Esophagus mucosa (tissue), 1 donor: ENCODE results near the gene LCE2C. TPM values are rescaled to one million over a fixed set of nuclear protein-coding genes. Genes with fewer than 3 reads are reported as not detected.
"Not testable (repeated sequence)": the region's sequence is repeated elsewhere in the genome, so short reads cannot be mapped to it uniquely, and the experiment has no call there.

Source experiments
- ATAC-seq: fragments of 200-7000 bp; cut with Tn5 transposase; one replicate; pipeline ENCODE4 v1.9.1; 2020
- total RNA-seq: library from RNA; stranded (reverse); gene quantifications from one replicate; pipeline ENCODE4 v1.2.4, GENCODE V29; 2023
- donor health status: DM: yes; HTN: yes; CAD: no.

LCE2C gene
- total RNA-seq, result not detected

GRCh38 chr1:152674983-152675382 lies at the start of gene LCE2C:
TSS of gene LCE2C (plus strand) at chr1:152675279. CDS start at chr1:152676016, 737 bp downstream.
- not testable (repeated sequence) for ATAC-seq

DNA sequence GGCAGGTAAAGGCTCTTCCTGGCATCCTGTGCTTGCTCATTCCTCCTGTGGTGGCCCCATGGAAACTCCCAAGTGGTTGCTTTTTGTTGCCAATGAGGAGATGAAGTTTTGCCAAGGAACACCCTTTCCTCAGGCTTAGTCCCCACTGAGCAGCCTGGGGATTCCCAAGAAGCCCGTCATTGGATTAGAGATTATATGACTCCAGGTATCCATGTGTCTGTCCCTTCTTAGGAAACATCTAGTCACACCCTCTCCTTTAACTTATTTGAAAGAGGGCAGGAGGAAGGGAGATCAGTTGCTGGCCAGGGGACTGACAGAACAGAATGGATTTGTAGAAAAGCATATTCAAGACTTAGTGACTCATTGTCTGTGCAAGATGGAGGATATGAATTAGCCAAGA lies 48.3 kb upstream of the LCE2C start:
- ATAC-seq, result peak; percentile 66

GRCh38 chr1:152630596-152630995 lies 44.5 kb upstream of the LCE2C start:
- ATAC-seq, result no peak

GRCh38 chr1:152640351-152640750 lies 34.7 kb upstream of the LCE2C start:
- ATAC-seq, result no peak

- no peak for ATAC-seq
Observed at GRCh38 chr1:152643945-152644344, 31.1 kb upstream of the LCE2C start.

- ATAC-seq, result no peak
Observed at GRCh38 chr1:152645146-152645545, 29.9 kb upstream of the LCE2C start.

GRCh38 chr1:152646656-152647055 lies 28.4 kb upstream of the LCE2C start:
- ATAC-seq, result no peak

DNA sequence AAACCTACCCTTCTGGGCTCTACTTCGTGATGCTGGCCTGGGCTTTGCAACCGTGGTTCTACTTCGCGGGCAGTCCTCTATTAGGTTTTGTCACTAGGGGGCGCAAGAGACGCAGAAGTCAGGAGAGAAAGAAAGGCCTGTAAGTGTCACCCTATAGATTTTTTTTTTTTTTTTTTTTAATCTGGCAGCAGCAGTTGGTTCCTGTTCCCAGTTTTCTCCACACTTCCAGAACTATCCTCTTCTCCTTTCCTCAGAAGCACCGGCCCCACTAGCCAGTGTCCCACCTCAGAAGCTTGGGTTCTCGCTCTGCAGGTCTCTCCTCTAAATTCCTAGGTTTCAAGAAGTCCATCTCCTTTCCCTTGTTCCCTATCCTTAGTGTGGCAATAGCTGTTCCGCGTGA lies 21.0 kb upstream of the LCE2C start:
- ATAC-seq, result peak; percentile 61

GRCh38 chr1:152656459-152656858 lies 18.6 kb upstream of the LCE2C start:
- ATAC-seq, result no peak

- ATAC-seq, result no peak
Observed at GRCh38 chr1:152657677-152658076, 17.4 kb upstream of the LCE2C start.

GRCh38 chr1:152658649-152659048 lies 16.4 kb upstream of the LCE2C start:
- ATAC-seq, result no peak

GRCh38 chr1:152663098-152663497 lies 12.0 kb upstream of the LCE2C start, which contains the start of gene LCE2D:
TSS of gene LCE2D (plus strand) at chr1:152663380. CDS start at chr1:152664106, 726 bp downstream.
- ATAC-seq, result no peak

DNA sequence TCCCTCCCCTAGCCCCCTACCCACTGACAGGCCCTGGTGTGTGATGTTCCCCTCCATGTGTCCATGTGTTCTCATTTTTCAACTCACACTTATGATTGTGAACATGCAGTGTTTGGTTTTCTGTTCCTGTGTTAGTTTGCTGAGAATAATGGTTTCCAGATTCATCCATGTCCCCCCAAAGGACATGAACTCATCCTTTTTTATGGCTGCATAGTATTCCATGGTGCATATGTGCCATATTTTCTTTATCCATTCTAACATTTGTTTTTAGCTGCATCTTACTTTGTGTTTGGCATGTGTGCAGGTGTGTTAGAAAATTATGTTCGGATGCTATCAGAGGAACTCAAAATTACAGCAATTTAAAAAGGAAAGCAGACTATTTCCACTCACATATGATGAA lies 8.9 kb upstream of the LCE2C start:
- not testable (repeated sequence) for ATAC-seq

DNA sequence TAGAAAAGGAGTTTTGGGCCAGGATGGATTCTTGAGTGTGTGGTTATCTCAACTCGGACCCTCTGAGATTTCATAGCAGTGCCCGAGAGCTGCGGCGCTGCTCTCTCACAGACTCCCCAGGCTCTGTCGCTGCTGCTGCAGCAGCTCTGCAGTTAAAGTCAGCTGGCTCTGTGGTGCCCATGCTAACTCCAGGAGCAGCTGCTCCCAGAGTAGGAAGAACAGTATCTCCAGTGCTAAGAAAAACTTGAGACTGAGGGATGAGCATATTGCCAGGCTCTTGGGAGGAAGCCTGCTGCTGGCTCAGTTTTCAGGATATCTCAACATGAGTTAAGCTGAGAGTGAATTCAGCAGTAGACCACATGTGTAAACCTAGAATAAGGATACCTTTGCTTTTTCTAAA lies 7.4 kb upstream of the LCE2C start:
- ATAC-seq, result no peak

GRCh38 chr1:152673016-152673415 lies 2.1 kb upstream of the LCE2C start:
- peak; percentile 66 for ATAC-seq

DNA sequence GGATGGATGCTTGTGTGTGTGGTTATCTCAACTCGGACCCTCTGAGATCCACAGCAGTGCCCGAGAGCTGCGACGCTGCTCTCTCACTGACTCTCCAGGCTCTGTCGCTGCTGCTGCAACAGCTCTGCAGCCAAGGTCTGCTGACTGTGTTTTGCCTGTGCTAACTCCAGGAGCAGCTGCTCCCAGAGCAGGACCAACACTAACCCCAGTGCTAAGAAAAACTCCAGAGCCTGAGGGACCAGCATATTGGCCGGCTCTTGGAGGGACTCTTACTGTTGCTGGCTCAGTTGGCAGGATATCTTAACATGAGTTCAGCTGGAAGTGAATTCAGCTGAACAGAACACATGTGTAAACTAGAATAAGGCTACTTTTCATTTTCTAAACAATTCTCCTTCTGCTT lies 4.4 kb downstream of the LCE2C start:
- no peak for ATAC-seq

DNA sequence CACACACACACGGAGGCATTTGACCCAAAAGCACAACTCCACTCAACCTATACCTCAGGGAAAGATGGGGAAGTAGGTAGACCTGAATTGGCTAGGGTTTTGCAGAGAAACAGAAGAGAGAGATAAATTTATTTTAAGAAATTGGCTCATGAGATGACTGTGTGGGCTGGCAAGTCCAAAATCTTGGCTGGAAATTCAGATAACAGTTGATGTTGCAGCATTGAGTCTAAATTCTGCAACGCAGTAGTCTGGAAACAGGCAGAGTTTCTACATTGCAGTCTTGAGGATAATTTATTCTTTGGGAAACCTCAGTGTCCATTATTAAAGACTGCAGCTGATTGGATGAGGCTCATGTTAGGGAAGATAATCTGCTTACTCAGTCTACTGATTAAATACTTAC lies 6.5 kb downstream of the LCE2C start:
- ATAC-seq, result no peak

- no peak for ATAC-seq
Observed at GRCh38 chr1:152683846-152684245, 8.8 kb downstream of the LCE2C start.

GRCh38 chr1:152685823-152686222 lies 10.7 kb downstream of the LCE2C start, which contains the start of gene LCE2B:
TSS of gene LCE2B (plus strand) at chr1:152686123. CDS start at chr1:152686844, 721 bp downstream.
- not testable (repeated sequence) for ATAC-seq

- no peak for ATAC-seq
Observed at GRCh38 chr1:152697701-152698600, 22.9 kb downstream of the LCE2C start, which contains the start of gene LCE2A. TSS of gene LCE2A (plus strand) at chr1:152698345. CDS start at chr1:152698902, 557 bp downstream.

DNA sequence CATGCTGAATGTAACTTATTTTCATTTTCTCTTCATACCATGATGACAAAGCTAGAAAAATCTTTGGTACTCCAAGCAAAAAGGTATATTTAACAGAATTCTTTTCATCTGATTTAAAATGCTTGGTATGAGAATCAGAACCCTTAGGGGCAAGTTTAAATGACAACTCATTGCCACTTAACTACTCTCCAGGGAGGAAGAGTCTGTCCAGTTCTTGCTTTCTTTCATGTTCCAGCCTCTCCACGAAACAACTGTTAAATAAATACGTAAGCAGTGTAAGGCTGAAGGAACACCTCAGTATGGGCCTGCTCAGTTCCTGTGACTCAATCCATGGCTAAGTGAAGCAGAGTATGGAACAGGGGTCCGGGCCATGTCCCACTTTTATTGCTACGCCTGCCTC lies 24.7 kb downstream of the LCE2C start:
- ATAC-seq, result no peak

- no peak for ATAC-seq
Observed at GRCh38 chr1:152707860-152708259, 32.8 kb downstream of the LCE2C start, which contains the start of gene LCE4A. TSS of gene LCE4A (plus strand) at chr1:152708160. CDS start at chr1:152709076, 916 bp downstream.

- ATAC-seq, result peak; percentile 77
Observed at GRCh38 chr1:152718238-152718637, 43.2 kb downstream of the LCE2C start.

- no peak for ATAC-seq
Observed at GRCh38 chr1:152725261-152725660, 50.2 kb downstream of the LCE2C start.
